ENCODE results near the gene SUGP1. TPM values are rescaled to one million over a fixed set of nuclear protein-coding genes. Genes with fewer than 3 reads are reported as not detected.
A peak's percentile ranks its signal among the peaks of the same experiment; 100 is the strongest.

Gene SUGP1
- total RNA-seq, 1 donor from 2014 or later = 40.1 TPM

DNA sequence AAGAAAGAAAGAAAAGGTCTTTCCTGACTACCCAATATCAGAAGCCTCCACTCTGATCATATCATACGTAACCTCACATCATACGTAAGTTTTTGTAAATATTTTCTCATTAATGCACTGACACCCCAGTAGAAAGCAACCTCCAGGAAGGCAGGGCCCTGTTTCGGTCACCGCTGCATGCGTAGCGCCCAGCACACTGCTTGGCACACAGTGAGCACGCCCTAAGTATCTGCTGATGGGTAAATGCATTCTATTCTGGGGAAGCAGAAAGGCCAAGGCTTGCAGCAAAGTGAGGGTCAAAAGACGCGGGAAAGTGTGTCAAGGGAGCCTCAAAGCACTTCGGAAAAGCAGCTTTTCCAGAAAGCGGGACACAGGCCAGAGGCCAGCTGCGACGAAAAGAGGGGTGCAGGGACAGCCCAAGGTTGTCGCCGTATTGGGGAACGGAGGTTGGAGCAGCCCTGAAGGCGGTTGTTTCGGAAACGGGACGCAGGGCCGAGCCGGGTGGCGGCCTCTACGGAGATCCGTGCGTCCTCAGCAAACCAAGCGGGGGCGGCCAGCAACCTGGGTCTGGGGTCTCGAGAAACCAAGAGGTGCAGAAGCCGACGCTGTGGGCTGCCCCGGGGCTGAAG, 463 bp downstream of the SUGP1 start:
- H3K4me1 ChIP-seq = peaks cover 30% of the 10 kb centered on the region
- DNase-seq = no peak
- ATAC-seq = peak; percentile 8
- TF ChIP-seq, protein P1, sequence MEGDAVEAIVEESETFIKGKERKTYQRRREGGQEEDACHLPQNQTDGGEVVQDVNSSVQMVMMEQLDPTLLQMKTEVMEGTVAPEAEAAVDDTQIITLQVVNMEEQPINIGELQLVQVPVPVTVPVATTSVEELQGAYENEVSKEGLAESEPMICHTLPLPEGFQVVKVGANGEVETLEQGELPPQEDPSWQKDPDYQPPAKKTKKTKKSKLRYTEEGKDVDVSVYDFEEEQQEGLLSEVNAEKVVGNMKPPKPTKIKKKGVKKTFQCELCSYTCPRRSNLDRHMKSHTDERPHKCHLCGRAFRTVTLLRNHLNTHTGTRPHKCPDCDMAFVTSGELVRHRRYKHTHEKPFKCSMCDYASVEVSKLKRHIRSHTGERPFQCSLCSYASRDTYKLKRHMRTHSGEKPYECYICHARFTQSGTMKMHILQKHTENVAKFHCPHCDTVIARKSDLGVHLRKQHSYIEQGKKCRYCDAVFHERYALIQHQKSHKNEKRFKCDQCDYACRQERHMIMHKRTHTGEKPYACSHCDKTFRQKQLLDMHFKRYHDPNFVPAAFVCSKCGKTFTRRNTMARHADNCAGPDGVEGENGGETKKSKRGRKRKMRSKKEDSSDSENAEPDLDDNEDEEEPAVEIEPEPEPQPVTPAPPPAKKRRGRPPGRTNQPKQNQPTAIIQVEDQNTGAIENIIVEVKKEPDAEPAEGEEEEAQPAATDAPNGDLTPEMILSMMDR (IDR thresholded peaks at IDR 0.05) = no peak
- H3K9me3 ChIP-seq = no peaks in the 10 kb centered on the region
- no peaks in the 10 kb centered on the region for H3K27me3 ChIP-seq
- intact Hi-C loops (cut with DNase I) = no loop called here
- peak overlapping the region; percentile 97 for H3K27ac ChIP-seq
- H3K36me3 ChIP-seq = peaks cover 36% of the 10 kb centered on the region
- H3K4me3 ChIP-seq = peak overlapping the region; percentile 98

DNA sequence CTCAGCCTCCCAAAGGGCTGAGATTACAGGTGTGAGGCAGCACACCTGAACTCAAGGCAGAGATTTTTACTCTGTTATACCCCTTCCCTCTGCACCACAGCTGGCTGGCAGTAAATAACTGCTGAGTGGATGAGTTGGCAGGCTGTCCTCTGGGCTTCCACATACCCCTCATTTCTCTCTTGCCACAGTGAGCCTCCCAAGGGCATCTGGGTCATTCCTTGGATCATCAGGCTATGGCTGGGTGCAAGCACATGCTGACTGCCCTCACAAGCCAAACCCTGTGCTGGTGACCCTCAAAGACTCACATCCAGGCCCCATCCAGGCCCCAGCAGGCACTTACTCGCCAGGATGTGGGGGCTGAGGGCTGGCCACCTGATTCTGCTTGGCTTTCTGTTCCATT, 4.2 kb downstream of the SUGP1 start:
- H3K27ac ChIP-seq = no peak overlapping the region
- H3K4me3 ChIP-seq = no peak overlapping the region
- no peaks in the 10 kb centered on the region for H3K27me3 ChIP-seq
- H3K9me3 ChIP-seq = no peaks in the 10 kb centered on the region
- peaks cover 44% of the 10 kb centered on the region for H3K36me3 ChIP-seq
- no peak for ATAC-seq
- no peak for DNase-seq
- H3K4me1 ChIP-seq = peaks cover 12% of the 10 kb centered on the region
- intact Hi-C loops (cut with DNase I) = no loop called here
- TF ChIP-seq, protein P1 (IDR thresholded peaks at IDR 0.05) = no peak

DNA sequence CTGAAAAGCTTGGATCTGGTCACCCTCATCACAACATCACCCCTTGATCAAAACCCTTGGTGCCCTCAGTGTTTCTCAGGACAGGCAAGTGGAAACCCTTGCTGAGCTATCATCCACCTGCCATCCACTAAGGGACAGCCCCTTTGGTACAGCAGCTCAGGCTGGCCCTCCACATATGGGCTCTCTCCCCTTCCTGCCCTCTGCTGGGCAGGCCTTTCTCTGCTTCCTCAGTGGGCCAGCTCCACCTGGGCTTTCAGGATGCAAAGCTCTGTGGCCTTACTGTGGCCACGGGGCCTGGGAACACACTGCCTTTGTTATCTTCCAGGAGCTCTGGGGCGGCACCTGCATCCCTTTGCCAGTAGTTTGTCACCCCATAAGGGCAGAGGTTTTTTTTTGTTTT, 4.9 kb downstream of the SUGP1 start:
- ATAC-seq = no peak
- Histone ChIP-seq H3K4me3 (no peak overlapping the region), H3K36me3 (peaks cover 46% of the 10 kb centered on the region), H3K9me3 (no peaks in the 10 kb centered on the region), H3K27ac (no peak overlapping the region), H3K27me3 (no peaks in the 10 kb centered on the region), H3K4me1 (peaks cover 12% of the 10 kb centered on the region)
- TF ChIP-seq, protein P1 (IDR thresholded peaks at IDR 0.05) = no peak
- no peak for DNase-seq
- intact Hi-C loops (cut with DNase I) = no loop called here

DNA sequence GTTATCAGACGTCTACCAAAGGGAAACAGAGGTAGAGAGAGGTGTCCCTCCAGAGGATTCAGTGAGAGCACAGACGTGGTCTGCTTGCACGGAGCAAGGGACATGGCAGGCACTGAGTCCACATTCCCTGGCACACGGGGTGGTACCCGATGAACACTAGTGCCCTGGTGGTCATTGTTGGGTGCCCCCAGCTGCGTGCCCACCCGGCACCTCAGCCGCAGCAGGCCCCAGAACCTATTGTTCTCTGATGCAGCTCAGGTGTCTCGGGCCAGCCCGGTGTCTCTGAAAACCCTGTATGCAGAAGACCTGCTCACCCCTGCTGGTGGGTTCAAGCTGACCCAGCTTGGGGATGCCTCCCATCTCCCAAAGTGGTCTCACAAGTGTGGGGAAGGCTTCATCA, 11.9 kb downstream of the SUGP1 start:
- Histone ChIP-seq H3K9me3 (no peaks in the 10 kb centered on the region), H3K4me3 (no peak overlapping the region), H3K27ac (no peak overlapping the region), H3K27me3 (no peaks in the 10 kb centered on the region), H3K36me3 (peaks cover 89% of the 10 kb centered on the region), H3K4me1 (no peaks in the 10 kb centered on the region)
- intact Hi-C loops (cut with DNase I) = no loop called here
- TF ChIP-seq, protein P1 (IDR thresholded peaks at IDR 0.05) = no peak
- ATAC-seq (no peak), DNase-seq (no peak)

DNA sequence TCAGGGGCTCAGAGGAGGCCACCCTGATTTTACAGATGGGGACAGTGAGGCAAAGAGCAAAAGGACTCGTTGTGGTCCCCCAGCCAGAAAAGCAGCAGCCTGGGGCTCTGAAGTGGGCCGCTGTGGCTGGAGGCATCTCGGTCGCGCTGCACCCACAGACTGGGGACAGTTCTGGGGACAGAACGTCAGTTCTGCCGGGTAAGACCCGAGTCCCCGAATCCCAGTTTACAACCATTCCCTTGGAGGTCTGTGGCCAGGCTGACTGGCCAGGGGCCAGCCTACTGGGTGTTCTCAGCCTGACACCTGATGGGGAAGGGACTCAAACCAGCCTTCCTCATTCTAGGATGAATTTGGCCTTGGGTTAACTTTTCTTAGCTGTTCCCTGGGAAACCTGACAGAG, 14.1 kb downstream of the SUGP1 start:
- no peaks in the 10 kb centered on the region for H3K9me3 ChIP-seq
- H3K4me3 ChIP-seq = no peak overlapping the region
- H3K36me3 ChIP-seq = peaks cover 92% of the 10 kb centered on the region
- H3K27ac ChIP-seq = no peak overlapping the region
- no peak for DNase-seq
- TF ChIP-seq, protein P1 (IDR thresholded peaks at IDR 0.05) = no peak
- no peaks in the 10 kb centered on the region for H3K27me3 ChIP-seq
- ATAC-seq = no peak
- intact Hi-C loops (cut with DNase I) = no loop called here
- H3K4me1 ChIP-seq = no peaks in the 10 kb centered on the region

DNA sequence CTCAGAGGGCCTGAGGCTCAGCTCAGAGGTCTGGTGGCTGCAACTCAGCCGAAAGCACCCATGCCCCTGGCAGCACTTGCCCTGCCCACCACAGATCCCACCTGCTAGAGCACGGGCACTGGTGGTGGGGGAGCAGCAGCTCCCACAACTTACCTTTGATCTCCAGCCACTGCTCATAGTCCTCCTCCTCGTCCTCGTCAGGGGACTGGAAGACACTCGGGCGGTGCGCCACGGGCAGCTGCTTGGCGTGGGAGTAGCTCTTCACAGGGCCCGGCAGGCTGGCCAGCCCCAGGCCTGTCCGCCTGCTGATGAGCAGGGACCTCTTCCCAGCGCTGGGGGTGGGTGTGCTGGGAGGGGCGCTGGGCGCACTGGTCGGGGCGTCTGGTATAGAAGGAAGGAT, 14.6 kb downstream of the SUGP1 start:
- H3K27ac ChIP-seq = no peak overlapping the region
- intact Hi-C loops (cut with DNase I) = no loop called here
- H3K4me1 ChIP-seq = no peaks in the 10 kb centered on the region
- DNase-seq (no peak), ATAC-seq (no peak)
- H3K9me3 ChIP-seq = no peaks in the 10 kb centered on the region
- TF ChIP-seq, protein P1 (IDR thresholded peaks at IDR 0.05) = no peak
- H3K4me3 ChIP-seq = no peak overlapping the region
- H3K27me3 ChIP-seq = no peaks in the 10 kb centered on the region
- peaks cover 95% of the 10 kb centered on the region for H3K36me3 ChIP-seq
